Body of pancreas (tissue), 4 donors: ENCODE data around the gene ZCCHC7. TPM values are rescaled to one million over a fixed set of nuclear protein-coding genes. Genes with fewer than 3 reads are reported as not detected.

Experiments used
- ATAC-seq: fragments of 150-250 bp; one replicate; pipeline ENCODE4 v1.9.1; 2016
- DNase-seq, 4 donors: peaks; one replicate each; pipeline ENCODE4 v3.0.0-alpha.2; 2019
- H3K27ac ChIP-seq, 4 donors: fragments of 200-600 bp; sonication (generic); 1 replicate in 3 of 4; 2 replicates in 1 of 4; pipeline versions ENCODE4 v1.5.1 to v1.6.1; 2016 to 2019; ENCODE audit warnings: mild to moderate bottlenecking in 1 of 4, mixed read lengths in 1 of 4, moderate library complexity in 1 of 4
- H3K27me3 ChIP-seq, 2 donors: fragments of 200-600 bp; sonication (generic); one replicate each; pipeline ENCODE4 v1.6.0; 2016; ENCODE audit warnings: mild to moderate bottlenecking in 1 of 2
- H3K36me3 ChIP-seq, 2 donors: fragments of 200-600 bp; sonication (generic); replicated peaks in 1 of 2; 2 replicates each; pipeline ENCODE4 v1.5.1; 2016; ENCODE audit warnings: low read depth in 2 of 2; ENCODE audit not compliant: insufficient read depth in 1 of 2
- H3K4me1 ChIP-seq: fragments of 200-600 bp; sonication (generic); one replicate; pipeline ENCODE4 v1.6.0; 2016
- H3K4me3 ChIP-seq, 2 donors: fragments of 200-600 bp; sonication (generic); 1 replicate in 1 of 2; 2 replicates in 1 of 2; pipeline ENCODE4 v1.5.1; 2016 to 2019
- H3K9me3 ChIP-seq, 3 donors: fragments of 200-600 bp; sonication (generic); 1 replicate in 2 of 3; 2 replicates in 1 of 3; pipeline ENCODE4 v1.5.1; 2016
- POLR2A ChIP-seq, 3 donors: fragments of 450-650 bp; IDR thresholded peaks; one replicate each; pipeline ENCODE4 v1.6.1; 2016; ENCODE audit warnings: antibody characterized with exemption in 3 of 3, mild to moderate bottlenecking in 2 of 3
- whole genome bisulfite sequencing, 2 donors: methylation state at CpG; one replicate each; pipeline ENCODE4 v1.1.5; 2017; 5-methylcytosine and 5-hydroxymethylcytosine counted together
- intact Hi-C: fragments of 100-400 bp; cut with DNase I; formaldehyde crosslinking; loops from one replicate; pipeline ENCODE4 v1.15.1; 2023
- total RNA-seq, 2 donors: library from RNA; depleted of rRNA; stranded (reverse); fragments of >200 nt; gene quantifications; one replicate each; pipeline ENCODE4 v1.1.0, GENCODE V29; 2016
- TF ChIP-seq, protein P1 (sequence below), 7 experiments: fragments of 450-650 bp in 4 of 7; fragments of 200-600 bp in 3 of 7; sonication (generic) in 3 of 7; IDR thresholded peaks; one replicate each; pipeline ENCODE4 v1.5.1; 2016 to 2019; ENCODE audit warnings: antibody characterized with exemption in 7 of 7

ZCCHC7 gene
- total RNA-seq, 2 donors from 2014 or later: 10.1 to 18.1 TPM

DNA sequence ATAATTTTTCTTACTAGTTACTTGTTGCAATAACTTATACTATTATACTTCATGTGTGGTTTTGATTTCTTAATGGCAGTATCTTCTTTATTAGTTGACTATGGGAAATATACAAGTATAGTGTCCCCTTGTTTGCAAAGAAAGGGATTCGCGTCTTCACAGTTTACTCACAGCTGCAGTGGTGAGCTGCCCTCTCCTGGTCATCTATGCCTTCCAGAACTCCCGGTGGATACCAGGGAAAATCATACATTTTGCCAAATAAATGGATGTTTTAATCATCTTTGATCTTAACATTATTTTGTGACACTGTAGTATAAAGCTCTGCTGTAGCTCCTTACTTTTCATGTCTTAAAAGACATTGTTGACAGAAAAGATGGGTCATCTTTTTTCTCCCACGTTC, 142.0 kb downstream of the ZCCHC7 start:
- ATAC-seq (no peak), DNase-seq (peak in 2 of 4 donors; percentile 5 to 18)
- Histone ChIP-seq H3K27ac (no peak overlapping the region), H3K4me3 (no peak overlapping the region), H3K9me3 (no peaks in the 10 kb centered on the region), H3K4me1 (no peaks in the 10 kb centered on the region), H3K36me3 (peaks cover 0 to 2% of the 10 kb centered on the region in 2 donors), H3K27me3 (no peaks in the 10 kb centered on the region)
- TF ChIP-seq, protein P1, sequence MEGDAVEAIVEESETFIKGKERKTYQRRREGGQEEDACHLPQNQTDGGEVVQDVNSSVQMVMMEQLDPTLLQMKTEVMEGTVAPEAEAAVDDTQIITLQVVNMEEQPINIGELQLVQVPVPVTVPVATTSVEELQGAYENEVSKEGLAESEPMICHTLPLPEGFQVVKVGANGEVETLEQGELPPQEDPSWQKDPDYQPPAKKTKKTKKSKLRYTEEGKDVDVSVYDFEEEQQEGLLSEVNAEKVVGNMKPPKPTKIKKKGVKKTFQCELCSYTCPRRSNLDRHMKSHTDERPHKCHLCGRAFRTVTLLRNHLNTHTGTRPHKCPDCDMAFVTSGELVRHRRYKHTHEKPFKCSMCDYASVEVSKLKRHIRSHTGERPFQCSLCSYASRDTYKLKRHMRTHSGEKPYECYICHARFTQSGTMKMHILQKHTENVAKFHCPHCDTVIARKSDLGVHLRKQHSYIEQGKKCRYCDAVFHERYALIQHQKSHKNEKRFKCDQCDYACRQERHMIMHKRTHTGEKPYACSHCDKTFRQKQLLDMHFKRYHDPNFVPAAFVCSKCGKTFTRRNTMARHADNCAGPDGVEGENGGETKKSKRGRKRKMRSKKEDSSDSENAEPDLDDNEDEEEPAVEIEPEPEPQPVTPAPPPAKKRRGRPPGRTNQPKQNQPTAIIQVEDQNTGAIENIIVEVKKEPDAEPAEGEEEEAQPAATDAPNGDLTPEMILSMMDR (IDR thresholded peaks at IDR 0.05): peak in 4 of 7 experiments; percentile 11 to 34 (median 26)
- TF ChIP-seq POLR2A (IDR thresholded peaks at IDR 0.05): no peak
- WGBS, 2 donors: 63 to 67% methylated on average over 4 of the region's 4 CpGs
- intact Hi-C loops: no loop called here

DNA sequence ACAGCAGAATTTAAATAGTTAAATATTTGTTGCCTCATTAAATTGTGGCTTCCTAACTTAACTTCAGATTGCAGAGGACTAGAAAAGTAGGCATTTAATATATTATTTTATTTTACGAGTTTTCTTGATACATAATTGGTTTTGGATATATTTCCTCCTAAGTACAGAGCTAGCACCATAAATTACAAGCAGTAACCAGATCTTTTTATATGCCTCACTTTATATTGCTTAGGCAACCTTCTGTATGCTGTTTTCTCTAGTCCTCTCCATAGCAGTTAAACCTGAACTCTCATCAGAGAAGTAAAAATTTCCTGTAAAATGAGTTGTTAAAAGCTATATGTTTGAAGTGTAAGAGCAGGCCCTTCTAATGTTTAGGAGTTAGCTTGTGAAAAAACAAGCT, 144.2 kb downstream of the ZCCHC7 start:
- Histone ChIP-seq H3K4me3 (no peak overlapping the region), H3K9me3 (no peaks in the 10 kb centered on the region), H3K36me3 (peaks cover 0 to 2% of the 10 kb centered on the region in 2 donors), H3K27me3 (no peaks in the 10 kb centered on the region), H3K27ac (no peak overlapping the region), H3K4me1 (no peaks in the 10 kb centered on the region)
- TF ChIP-seq POLR2A (IDR thresholded peaks at IDR 0.05): no peak
- TF ChIP-seq, protein P1 (IDR thresholded peaks at IDR 0.05): no peak
- ATAC-seq (no peak), DNase-seq (no peak)
- intact Hi-C loops: no loop called here
- WGBS, 2 donors: 86 to 93% methylated on average over 1 of the region's 1 CpG

DNA sequence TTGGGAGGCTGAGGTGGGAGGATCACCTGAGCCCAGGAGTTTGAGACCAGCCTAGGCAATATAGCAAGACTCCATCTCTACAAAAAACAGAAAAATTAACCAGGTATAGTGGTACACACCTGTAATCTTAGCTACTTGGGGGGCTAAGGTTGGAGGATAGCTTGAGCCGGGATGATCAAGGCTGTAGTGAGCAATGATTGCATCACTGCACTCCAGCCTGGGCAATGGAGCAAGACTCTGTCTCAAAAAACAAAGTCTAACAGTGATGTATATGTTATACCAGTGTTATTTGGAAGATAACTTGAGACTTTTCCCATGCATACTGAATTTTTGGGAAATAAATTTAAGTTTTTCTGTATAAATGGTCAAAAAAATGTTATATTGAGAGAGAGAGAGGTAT, 146.3 kb downstream of the ZCCHC7 start:
- Histone ChIP-seq H3K4me1 (no peaks in the 10 kb centered on the region), H3K36me3 (peaks cover 0 to 2% of the 10 kb centered on the region in 2 donors), H3K4me3 (no peak overlapping the region), H3K27ac (no peak overlapping the region), H3K27me3 (no peaks in the 10 kb centered on the region), H3K9me3 (no peaks in the 10 kb centered on the region)
- 86 to 100% methylated on average over 1 of the region's 1 CpG for WGBS, 2 donors
- DNase-seq (no peak), ATAC-seq (no peak)
- intact Hi-C loops: no loop called here
- TF ChIP-seq, protein P1 (IDR thresholded peaks at IDR 0.05): no peak
- no peak for TF ChIP-seq POLR2A (IDR thresholded peaks at IDR 0.05)

DNA sequence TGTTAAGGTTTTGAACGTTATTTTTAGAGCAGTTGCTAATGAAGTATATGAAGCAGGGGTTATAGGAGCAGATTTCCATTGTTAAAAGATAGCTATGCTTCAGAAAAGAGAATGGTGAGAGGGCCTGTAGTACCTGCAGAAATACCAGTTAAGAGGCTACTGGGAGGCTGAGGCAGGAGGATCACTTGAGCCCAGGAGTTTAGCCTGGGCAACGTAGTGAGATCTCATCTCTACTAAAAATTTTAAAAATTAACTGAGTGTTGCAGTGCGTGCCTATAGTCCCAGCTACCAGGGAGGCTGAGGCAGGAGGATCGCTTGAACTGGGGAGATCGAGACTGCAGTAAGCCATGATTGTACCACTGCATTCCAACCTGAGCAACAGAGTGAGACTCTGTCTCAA, 148.8 kb downstream of the ZCCHC7 start:
- no peak overlapping the region for H3K27ac ChIP-seq
- H3K36me3 ChIP-seq: peaks cover 0 to 2% of the 10 kb centered on the region in 2 donors
- TF ChIP-seq, protein P1 (IDR thresholded peaks at IDR 0.05): no peak
- no peak for TF ChIP-seq POLR2A (IDR thresholded peaks at IDR 0.05)
- H3K4me1 ChIP-seq: no peaks in the 10 kb centered on the region
- H3K9me3 ChIP-seq: no peaks in the 10 kb centered on the region
- DNase-seq (no peak), ATAC-seq (no peak)
- no peak overlapping the region for H3K4me3 ChIP-seq
- 93 to 94% methylated on average over 5 of the region's 5 CpGs for WGBS, 2 donors
- H3K27me3 ChIP-seq: no peaks in the 10 kb centered on the region
- intact Hi-C loops: no loop called here

DNA sequence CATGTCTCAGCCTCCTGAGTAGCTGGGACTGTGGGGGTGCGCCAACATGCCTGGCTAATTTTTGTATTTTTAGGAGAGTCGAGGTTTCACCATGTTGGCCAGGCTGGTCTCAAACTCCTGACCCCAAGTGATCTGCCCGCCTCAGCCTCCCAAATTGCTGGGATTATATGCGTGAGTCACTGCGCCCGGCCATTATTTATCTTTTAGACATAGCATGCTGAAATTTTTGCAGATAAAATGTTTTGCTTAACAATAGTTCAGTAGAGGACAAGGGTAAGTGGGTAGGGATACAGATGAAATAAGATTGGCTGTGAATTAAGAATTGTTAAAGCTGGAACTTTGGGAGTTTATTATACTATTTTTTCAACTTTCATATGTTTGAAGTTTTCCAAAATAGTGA, 151.3 kb downstream of the ZCCHC7 start:
- Histone ChIP-seq H3K27me3 (no peaks in the 10 kb centered on the region), H3K36me3 (no peaks in the 10 kb centered on the region), H3K4me3 (no peak overlapping the region), H3K9me3 (no peaks in the 10 kb centered on the region), H3K4me1 (no peaks in the 10 kb centered on the region), H3K27ac (no peak overlapping the region)
- WGBS, 2 donors: 92 to 93% methylated on average over 6 of the region's 6 CpGs
- no peak for ATAC-seq
- no peak for DNase-seq
- no peak for TF ChIP-seq POLR2A (IDR thresholded peaks at IDR 0.05)
- TF ChIP-seq, protein P1 (IDR thresholded peaks at IDR 0.05): no peak
- intact Hi-C loops: no loop called here
